ENCODE data around the gene NKAPL. TPM values are rescaled to one million over a fixed set of nuclear protein-coding genes. Genes with fewer than 3 reads are reported as not detected.
"Not testable (repeated sequence)": the region's sequence is repeated elsewhere in the genome, so short reads cannot be mapped to it uniquely, and the experiment has no call there.

NKAPL gene
- total RNA-seq, 1 donor from 2014 or later = 0.79 TPM

DNA sequence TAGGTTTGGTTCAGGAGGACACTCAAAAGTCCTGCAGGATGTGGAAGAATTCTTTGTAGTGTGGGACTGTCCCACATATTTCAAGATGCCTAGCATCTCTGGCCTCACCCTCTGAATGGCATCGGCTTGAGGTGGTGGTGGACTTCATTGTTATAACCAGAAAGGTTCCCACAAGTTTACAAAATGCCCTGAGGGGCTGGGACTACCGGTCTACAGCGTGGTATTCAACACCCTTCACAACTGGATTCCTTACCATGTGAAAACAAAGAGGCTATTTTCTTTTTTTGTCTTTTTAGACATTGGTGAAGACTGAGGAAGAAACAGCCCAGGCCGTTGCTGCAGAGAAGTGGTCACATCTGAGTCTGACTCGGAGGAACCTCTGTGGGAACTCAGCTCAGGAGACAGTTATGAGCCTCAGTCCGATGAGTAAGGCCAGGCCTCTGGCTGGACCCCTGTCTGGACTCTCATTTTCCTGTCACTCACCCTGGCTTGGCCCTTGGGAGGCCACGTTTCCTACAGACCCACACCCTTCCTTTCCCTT is 37.5 kb downstream of the NKAPL start:
- Histone ChIP-seq H3K27me3 (ENCODE audit: control insufficient read depth, insufficient read depth, low read length) (no peaks in the 10 kb centered on the region), H3K36me3 (ENCODE audit: control insufficient read depth, insufficient read depth, low read length) (no peaks in the 10 kb centered on the region), H3K4me3 (ENCODE audit: low read depth, low read length) (no peak overlapping the region)
- FAIRE-seq (no peak), DNase-seq (ENCODE audit: low read depth) (no peak)
- no peak for TF ChIP-seq CTCF (IDR thresholded peaks at IDR 0.05; ENCODE audit: insufficient read depth, low read length, severe bottlenecking)

GRCh38 chr6:28303570-28303969 is 44.5 kb downstream of the NKAPL start:
- H3K27me3 ChIP-seq (ENCODE audit: control insufficient read depth, insufficient read depth, low read length) = no peaks in the 10 kb centered on the region
- FAIRE-seq = no peak
- H3K4me3 ChIP-seq (ENCODE audit: low read depth, low read length) = no peak overlapping the region
- no peaks in the 10 kb centered on the region for H3K36me3 ChIP-seq (ENCODE audit: control insufficient read depth, insufficient read depth, low read length)
- no peak for DNase-seq (ENCODE audit: low read depth)
- no peak for TF ChIP-seq CTCF (IDR thresholded peaks at IDR 0.05; ENCODE audit: insufficient read depth, low read length, severe bottlenecking)

DNA sequence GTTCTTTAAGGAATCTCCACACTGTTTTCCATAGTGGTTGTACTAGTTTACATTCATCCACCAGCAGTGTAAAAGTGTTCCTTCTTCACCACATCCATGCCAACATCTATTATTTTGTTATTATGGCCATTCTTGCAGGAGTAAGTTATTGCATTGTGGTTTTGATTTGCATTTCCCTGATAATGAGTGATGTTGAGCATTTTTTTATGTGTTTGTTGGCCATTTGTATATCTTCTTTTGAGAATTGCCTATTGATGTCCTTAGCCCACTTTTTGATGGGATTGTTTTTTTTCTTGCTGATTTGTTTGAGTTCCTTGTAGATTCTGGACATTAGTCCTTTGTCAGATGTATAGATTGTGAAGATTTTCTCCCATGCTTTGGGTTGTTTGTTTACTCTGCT is 47.3 kb downstream of the NKAPL start:
- FAIRE-seq; H3K36me3 ChIP-seq (ENCODE audit: control insufficient read depth, insufficient read depth, low read length); H3K27me3 ChIP-seq (ENCODE audit: control insufficient read depth, insufficient read depth, low read length); H3K4me3 ChIP-seq (ENCODE audit: low read depth, low read length); DNase-seq (ENCODE audit: low read depth): not testable (repeated sequence)

Other genes starting within 250 kb of the NKAPL start
- 2.6 and 4.7 TPM in 2 replicates for gene ZNF165, start 178.7 kb upstream of the NKAPL start, total RNA-seq
- gene ZSCAN16, start 134.7 kb upstream of the NKAPL start, total RNA-seq = 9.5 and 11.1 TPM in 2 replicates
- 6.4 and 9.7 TPM in 2 replicates for gene ZKSCAN8, start 117.4 kb upstream of the NKAPL start, total RNA-seq
- gene ZSCAN9, start 34.0 kb upstream of the NKAPL start, total RNA-seq = 12.1 and 14.3 TPM in 2 replicates
- gene ZKSCAN4, start 7.0 kb upstream of the NKAPL start, total RNA-seq = 4.9 and 5.5 TPM in 2 replicates
- 4.9 and 8.7 TPM in 2 replicates for gene ZSCAN26, start 7.8 kb downstream of the NKAPL start, total RNA-seq
- gene PGBD1, start 22.3 kb downstream of the NKAPL start, total RNA-seq = 1.8 and 2.4 TPM in 2 replicates
- 12.1 and 41.9 TPM in 2 replicates for gene ZSCAN31, start 76.9 kb downstream of the NKAPL start, total RNA-seq
- 2.6 and 3.2 TPM in 2 replicates for gene ZKSCAN3, start 90.7 kb downstream of the NKAPL start, total RNA-seq
- 4.7 and 6.8 TPM in 2 replicates for gene ZSCAN12, start 140.4 kb downstream of the NKAPL start, total RNA-seq
- 2.4 and 2.8 TPM in 2 replicates for gene ZSCAN23, start 184.2 kb downstream of the NKAPL start, total RNA-seq